Hematopoietic multipotent progenitor cell treated with erythropoietin and hydrocortisone succinate and interleukin-3 and kit ligand, for 17 days (in vitro differentiated cells): ENCODE results near the gene CDH23.

ENCODE experiments used
- DNase-seq: peaks from one replicate; pipeline ENCODE4 v3.0.0-alpha.2; 2015; ENCODE audit warnings: low spot score

Gene CDH23

GRCh38 chr10:71860243-71861029 lies 463.7 kb downstream of the CDH23 start:
- peak; percentile 97 for DNase-seq

GRCh38 chr10:71863203-71863602 lies 466.5 kb downstream of the CDH23 start:
- DNase-seq = no peak

- DNase-seq = no peak
Observed at GRCh38 chr10:71864911-71865361, 468.2 kb downstream of the CDH23 start.
